ENCODE measurements around the gene XRCC3.
"Not testable (repeated sequence)": the region's sequence is repeated elsewhere in the genome, so short reads cannot be mapped to it uniquely, and the experiment has no call there.

The XRCC3 gene

DNA sequence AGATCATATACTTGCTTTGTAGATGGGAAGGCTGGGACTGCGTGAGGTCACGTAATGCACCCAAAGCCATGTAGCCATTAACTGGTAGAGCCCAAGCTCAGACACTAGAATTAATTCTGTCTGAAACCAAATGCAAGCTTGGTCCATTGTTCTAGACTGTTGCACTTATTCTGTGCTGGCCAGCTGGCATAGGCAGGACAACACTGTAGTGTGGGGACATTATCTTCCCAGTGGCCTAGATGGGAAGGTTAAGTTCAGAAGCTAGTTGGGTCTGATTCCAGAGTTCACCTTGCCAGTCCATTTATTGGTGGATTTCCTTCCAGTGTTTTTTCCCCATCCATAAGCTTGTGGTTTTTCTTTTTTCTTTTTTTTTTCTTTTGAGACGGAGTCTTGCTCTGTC, 47.1 kb downstream of the XRCC3 start:
- no peak for DNase-seq (ENCODE audit: low read depth in 2 of 2)

DNA sequence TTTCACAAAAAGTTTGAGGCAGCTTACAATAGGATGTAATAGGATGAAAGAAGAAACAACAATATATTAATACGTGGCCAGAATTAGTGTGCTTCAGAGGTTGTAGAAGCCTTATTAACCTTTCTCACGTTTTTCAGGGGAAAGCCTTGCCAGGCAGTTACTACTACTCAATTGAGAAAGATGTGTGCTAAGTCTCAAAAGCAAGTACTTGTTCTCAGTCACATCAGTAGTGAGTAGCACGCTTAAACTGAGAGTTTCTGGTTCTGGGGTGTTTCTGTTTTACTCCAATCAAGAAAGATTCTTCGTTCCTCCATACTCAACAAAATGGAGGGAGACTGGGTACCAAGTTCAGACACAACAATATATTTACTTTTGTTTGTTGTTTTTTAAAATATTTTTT, 47.6 kb downstream of the XRCC3 start:
- no peak for DNase-seq (ENCODE audit: low read depth in 2 of 2)

DNA sequence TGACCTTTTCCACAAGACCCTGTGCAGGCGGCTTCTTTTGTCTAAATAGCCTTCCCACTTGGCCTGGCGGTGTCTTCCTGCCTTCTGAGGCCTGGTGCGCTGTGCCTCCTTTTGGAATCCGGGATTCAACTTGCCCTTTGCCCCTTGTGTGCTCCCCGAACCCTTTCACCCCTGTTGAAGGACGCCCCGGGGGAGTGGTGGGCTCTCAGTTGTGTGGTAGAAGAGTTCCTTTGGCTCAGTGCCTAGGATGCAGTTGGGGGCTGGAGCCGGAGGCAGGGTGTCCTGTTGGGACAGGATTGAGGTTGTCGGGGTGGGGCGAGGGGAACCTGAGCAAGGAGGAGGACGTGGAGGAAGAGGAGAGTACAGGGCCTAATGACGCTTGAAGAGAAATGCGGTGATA, 51.7 kb downstream of the XRCC3 start:
- no peak for DNase-seq (ENCODE audit: low read depth in 2 of 2)

DNA sequence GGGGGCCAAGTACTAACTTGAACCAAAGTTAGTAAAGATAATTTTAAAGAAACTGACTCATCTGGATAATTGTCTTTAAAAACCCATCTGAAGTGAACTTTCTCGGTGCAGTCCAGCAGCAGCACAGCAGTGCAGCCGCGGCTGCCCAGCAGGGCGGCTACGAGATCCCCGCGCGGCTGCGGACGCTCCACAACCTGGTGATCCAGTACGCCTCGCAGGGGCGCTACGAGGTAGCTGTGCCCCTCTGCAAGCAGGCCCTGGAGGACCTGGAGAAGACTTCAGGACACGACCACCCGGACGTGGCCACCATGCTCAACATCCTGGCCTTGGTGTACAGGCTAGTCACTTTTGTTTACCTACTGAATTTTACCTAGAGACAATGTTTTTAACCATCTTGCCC, 52.7 kb downstream of the XRCC3 start:
- DNase-seq (ENCODE audit: low read depth in 2 of 2): no peak

DNA sequence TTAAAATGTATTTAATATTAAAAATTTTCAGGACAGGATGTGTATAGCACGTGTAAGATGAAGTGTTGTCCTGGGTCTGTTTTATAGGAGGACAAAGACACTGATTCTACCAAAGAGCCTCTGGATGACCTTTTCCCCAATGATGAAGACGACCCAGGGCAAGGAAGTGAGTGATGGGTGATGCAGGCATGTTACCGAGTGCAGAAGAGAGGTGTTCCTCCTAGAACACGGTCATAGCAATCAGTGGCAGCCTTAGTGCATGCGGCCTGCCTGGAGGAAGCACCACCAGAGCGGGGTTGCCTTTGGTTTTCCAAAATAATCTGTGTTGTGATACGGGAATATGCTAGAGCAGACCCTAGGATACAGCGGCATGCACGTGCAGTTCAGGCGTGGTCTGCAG, 53.2 kb downstream of the XRCC3 start:
- no peak for DNase-seq (ENCODE audit: low read depth in 2 of 2)

DNA sequence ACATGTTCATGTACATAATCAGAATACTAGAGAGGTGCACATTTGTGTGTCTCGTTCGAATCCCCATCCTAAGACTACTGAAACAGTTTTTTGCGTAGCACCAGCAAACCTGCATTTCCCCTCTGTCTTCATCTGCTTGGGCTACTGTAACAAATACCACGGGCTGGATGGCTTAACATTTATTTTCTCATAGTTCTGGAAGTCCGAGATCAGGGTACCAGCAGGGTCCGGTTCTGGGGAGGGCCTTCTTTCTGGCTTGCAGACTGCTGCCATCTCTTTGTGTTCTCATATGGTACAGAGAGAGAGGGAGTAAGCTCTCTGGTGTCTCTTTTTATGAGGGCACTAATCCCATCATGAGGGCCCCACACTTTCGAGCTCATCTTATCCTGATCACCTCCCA, 55.6 kb downstream of the XRCC3 start:
- DNase-seq (ENCODE audit: low read depth in 2 of 2): no peak

DNA sequence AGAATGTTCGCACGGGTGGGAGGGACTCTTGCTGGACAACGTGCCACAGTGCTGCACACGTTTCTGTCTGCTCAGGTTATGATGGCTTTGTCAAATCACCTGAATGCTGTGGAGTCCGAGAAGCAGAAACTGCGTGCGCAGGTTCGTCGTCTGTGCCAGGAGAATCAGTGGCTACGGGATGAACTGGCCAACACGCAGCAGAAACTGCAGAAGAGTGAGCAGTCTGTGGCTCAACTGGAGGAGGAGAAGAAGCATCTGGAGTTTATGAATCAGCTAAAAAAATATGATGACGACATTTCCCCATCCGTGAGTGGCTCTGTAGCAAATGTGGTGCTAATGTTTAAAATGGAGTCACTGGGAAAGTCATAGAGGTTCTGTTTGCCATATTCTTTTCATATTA, 57.8 kb downstream of the XRCC3 start:
- no peak for DNase-seq (ENCODE audit: low read depth in 2 of 2)

DNA sequence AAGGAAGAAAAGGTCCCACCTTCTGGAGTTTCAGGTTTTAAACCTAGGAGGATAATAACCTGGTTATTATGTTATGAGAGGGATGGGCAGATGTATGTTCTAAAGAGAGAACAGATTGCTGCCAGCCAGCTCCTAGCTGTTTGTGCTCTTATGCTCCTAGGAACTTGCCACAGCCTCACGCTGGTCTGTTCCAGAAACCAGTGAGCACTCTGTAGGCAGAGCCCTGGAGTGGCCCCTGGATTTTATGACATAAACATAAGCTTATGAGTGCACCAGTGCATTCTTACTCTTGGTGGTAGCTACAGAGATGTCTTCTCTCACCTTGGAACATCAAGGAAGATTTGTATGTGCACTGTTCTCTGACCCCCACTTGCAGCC, 58.5 kb downstream of the XRCC3 start:
- no peak for DNase-seq (ENCODE audit: low read depth in 2 of 2)

DNA sequence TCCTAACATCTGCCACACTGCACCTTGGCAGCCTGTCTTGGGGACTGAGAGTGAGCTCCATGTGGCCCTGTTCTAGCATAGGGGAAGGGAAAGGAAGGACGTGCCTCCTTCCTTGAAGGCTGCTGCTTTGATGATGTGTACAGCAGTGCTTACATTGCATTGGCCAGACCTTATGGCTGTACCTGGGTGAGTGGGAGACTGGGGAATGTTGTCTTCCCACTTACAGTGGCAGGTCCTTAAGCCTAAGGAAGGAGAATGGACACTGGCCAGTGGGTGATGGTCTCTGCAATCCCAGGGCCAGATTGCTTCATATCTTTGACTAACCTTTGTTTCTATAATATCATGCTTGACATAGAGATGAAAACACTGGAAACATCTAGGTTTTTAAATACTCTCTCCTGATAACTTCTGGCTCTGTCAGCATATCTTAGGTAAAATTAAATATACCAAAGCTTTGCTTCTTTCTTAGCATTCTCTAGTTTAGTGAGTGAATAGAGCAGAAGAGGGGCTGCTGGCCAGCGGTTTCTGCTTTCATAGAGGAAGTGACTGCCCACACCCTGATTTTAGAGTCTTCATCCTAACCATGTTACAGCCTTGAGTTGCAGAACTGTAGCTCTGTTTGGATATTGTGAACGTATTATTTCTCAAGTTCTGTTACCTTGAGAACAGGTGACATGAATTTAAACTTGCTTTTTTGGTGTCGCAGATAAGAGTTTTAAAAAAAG, 59.1 kb downstream of the XRCC3 start:
- DNase-seq (ENCODE audit: low read depth in 2 of 2): no peak

DNA sequence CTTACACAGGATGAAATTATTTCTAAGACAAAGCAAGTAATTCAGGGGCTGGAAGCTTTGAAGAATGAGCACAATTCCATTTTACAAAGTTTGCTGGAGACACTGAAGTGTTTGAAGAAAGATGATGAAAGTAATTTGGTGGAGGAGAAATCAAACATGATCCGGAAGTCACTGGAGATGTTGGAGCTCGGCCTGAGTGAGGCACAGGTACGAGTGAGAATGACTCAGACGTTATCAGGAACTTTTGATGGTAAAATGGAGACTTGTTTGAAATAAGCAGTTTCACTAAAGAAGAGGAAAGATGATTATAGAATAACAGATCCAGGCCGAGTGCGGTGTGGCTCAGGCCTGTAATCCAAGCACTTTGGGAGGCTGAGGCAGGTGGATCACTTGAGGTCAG, 60.6 kb downstream of the XRCC3 start:
- no peak for DNase-seq (ENCODE audit: low read depth in 2 of 2)

DNA sequence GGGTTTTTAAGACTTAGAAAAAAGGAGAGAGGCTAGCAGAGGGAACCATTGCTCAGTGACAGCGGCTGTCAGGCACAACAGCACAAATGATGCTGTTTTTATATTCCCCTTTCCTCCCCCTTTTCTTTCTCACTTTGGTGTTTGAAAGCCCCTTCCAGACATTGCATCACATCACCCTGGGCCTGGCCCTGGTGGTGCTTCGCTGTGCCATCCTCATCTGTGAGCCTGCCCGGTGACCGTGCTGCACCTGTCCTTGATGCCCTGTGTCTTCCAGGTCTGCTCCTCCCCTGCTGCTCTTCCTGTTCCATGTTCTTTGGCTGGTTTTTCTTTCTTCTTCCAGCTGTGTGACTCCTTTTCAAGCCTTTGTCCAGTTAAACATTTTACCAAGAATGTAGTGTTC, 61.4 kb downstream of the XRCC3 start:
- no peak for DNase-seq (ENCODE audit: low read depth in 2 of 2)

DNA sequence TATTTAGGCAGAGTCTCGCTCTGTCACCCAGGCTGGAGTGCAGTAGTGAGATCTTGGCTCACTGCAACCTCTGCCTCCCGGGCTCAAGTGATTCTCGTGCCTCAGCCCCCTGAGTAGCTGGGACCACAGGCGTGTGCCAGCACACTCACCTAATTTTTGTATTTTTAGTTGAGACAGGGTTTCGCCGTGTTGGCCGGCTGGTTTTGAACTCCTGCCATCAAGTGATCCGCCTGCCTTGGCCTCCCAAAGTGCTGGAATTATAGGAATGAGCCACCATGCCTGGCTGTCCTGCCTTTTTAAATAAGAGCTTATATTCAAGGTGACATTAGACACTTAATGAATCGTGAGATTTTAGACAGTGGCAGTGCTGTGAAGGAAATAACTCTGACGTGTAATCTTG, 61.9 kb downstream of the XRCC3 start:
- DNase-seq (ENCODE audit: low read depth in 2 of 2): not testable (repeated sequence)

DNA sequence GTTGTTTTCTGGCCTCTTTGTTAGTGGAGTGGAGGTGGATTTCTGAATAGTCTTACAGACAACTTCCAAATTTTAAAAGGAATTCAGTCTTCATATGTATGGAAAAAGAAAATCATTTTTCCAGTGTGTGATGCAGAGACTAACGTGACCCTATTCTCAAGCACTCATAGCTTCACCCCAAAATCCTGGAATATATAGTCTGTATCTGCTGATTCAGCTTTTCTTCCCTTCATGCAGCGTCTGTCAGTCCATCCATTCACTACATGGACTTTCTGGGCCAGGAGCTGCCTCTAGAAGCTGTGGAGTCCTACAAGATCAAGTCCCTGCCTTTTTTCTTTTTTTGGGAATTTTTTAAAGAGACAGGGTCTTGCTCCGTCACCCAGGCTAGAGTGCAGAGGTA, 62.4 kb downstream of the XRCC3 start:
- no peak for DNase-seq (ENCODE audit: low read depth in 2 of 2)

DNA sequence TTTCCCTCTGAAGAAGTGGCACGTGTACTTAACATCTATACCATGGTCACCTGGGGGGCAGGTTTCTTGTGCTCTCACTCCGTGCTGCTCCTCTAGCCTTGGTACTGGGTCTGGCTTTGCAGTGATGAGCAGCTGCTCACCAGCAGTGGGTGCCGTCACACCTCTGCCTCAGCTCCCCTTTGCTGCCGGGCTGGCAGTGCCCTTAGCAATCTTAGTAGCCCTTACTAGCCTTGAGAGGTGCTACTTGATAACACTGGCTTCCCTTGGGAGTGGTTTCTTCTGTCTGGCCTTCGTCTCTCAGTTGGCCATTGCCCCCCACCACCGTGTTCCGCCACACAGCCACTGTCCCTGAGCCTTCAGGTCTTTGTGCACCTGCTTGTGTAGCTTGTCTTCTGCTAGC, 63.7 kb downstream of the XRCC3 start:
- no peak for DNase-seq (ENCODE audit: low read depth in 2 of 2)

DNA sequence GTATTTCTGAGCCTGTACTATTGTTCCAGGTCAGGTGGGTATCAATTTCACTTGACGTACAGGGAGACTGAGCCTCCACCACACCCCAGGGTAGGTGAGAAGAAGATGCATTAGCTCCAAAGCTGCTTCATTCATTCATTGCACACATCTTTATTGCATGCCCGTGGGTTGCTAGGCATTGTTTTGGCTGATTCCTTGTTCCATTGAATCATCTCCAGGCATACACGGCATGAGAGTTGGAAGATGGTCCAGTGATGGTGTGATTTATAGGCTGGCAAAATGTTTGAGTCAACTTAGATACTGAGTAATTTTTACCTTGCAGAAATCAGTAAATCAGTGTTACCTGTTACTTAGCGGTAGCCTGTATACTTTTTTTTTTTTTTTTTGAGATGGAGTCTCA, 65.0 kb downstream of the XRCC3 start:
- no peak for DNase-seq (ENCODE audit: low read depth in 2 of 2)

DNA sequence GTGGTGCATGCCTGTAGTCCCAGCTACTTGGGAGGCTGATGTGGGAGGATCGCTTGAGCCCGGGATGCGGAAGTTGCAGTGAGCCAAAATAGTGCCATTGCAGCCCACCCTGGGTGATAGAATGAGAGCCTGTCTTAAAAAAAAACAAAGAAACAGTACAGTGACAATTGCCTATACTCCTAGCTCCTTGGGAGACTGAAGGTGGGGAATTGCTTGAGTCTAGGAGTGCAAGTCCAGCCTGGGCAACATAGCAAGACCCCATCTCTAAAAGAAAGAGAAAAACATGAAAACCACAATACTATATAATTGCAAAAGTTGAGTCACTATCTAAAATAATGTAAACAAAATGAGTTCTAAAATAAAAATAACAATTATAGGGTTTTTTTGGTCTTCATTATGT, 66.2 kb downstream of the XRCC3 start:
- no peak for DNase-seq (ENCODE audit: low read depth in 2 of 2)
